HepG2 (cell line): ENCODE measurements around the gene CYTH1. TPM values are rescaled to one million over a fixed set of nuclear protein-coding genes. Genes with fewer than 3 reads are reported as not detected.

Experiments used
- ATAC-seq: fragments of 200-7000 bp; cut with Tn5 transposase; 3 replicates; pipeline ENCODE4 v1.9.1; 2020; ENCODE audit warnings: mild to moderate bottlenecking, moderate library complexity
- BruUV-seq: library from RNA; stranded (reverse); fragments of 400-500 nt; replicated peaks from 2 replicates; lab custom pipeline; 2021; lab: Mats Ljungman, UMichigan
- CTCF ChIA-PET: fragments of 300-600 bp; formaldehyde crosslinking; extraction: SDS; loops from one replicate; lab custom pipeline; 2021; ENCODE audit warnings: low total read pairs, inconsistent platforms, low intra/inter-chr PET ratio; lab: Yijun Ruan, JAX
- POLR2A ChIA-PET: fragments of 350-600 bp; sonication (Branson Sonifier 250); formaldehyde crosslinking; loops from one replicate; lab custom pipeline; 2020; ENCODE audit warnings: antibody characterized with exemption, inconsistent platforms; lab: Yijun Ruan, JAX
- DNase-seq: peaks from one replicate; pipeline ENCODE4 v3.0.0-alpha.2; 2015; ENCODE audit warnings: low spot score
- FAIRE-seq: peaks from 3 replicates; lab custom pipeline; 2011; peaks lifted over from hg19 to GRCh38; lab: Jason Lieb, UNC
- H2AFZ ChIP-seq: one replicate; pipeline ENCODE4 v1.6.1; 2011; ENCODE audit warnings: low read length, inconsistent platforms
- H3K27ac ChIP-seq: fragments of 300-600 bp; 3 replicates; pipeline ENCODE4 v1.8.0; 2011; ENCODE audit warnings: mixed run types, mild to moderate bottlenecking, mixed read lengths, low read length, inconsistent platforms; ENCODE audit not compliant: insufficient read depth; ENCODE audit errors: extremely low read length
- H3K27me3 ChIP-seq, 2 experiments: fragments of 200-600 bp in 1 of 2; 2 replicates in 1 of 2; 3 replicates in 1 of 2; pipeline versions ENCODE4 v1.6.0 to v1.8.0; 2011; ENCODE audit warnings: low read length in 2 of 2, mild to moderate bottlenecking in 2 of 2, moderate library complexity in 2 of 2, inconsistent platforms in 1 of 2; ENCODE audit not compliant: insufficient read depth in 2 of 2, control insufficient read depth in 1 of 2
- H3K36me3 ChIP-seq, 2 experiments: fragments of 200-600 bp in 1 of 2; replicated peaks in 1 of 2; 2 replicates in 1 of 2; 3 replicates in 1 of 2; pipeline versions ENCODE4 v1.5.1 to v1.8.0; 2011; ENCODE audit warnings: low read length in 2 of 2, inconsistent platforms in 1 of 2; ENCODE audit not compliant: insufficient read depth in 2 of 2, control insufficient read depth in 1 of 2
- H3K4me1 ChIP-seq: 2 replicates; pipeline ENCODE4 v1.5.1; 2012; ENCODE audit warnings: low read length, inconsistent platforms; ENCODE audit not compliant: insufficient read depth
- H3K4me2 ChIP-seq: 2 replicates; pipeline ENCODE4 v1.6.0; 2011; ENCODE audit warnings: low read depth, low read length, inconsistent platforms
- H3K4me3 ChIP-seq, 3 experiments: fragments of 200-600 bp in 1 of 3; sonication (generic), shearing (Covaris generic) in 1 of 3; replicated peaks in 1 of 3; 2 replicates each; pipeline ENCODE4 v1.5.1; 2011 to 2016; ENCODE audit warnings: low read length in 3 of 3, inconsistent platforms in 2 of 3, low read depth in 2 of 3, mild to moderate bottlenecking in 2 of 3, control low read depth in 1 of 3, mixed read lengths in 1 of 3; ENCODE audit not compliant: insufficient read depth in 1 of 3
- H3K79me2 ChIP-seq: one replicate; pipeline ENCODE4 v1.6.1; 2011; ENCODE audit warnings: low read length, inconsistent platforms; ENCODE audit not compliant: insufficient read depth
- H3K9ac ChIP-seq: 2 replicates; pipeline ENCODE4 v1.6.0; 2011; ENCODE audit warnings: mild to moderate bottlenecking, low read depth, low read length, inconsistent platforms; ENCODE audit not compliant: insufficient read depth
- H3K9me3 ChIP-seq: 2 replicates; pipeline ENCODE4 v1.5.1; 2012; ENCODE audit warnings: mild to moderate bottlenecking, low read length
- H4K20me1 ChIP-seq: 2 replicates; pipeline ENCODE4 v1.6.0; 2011; ENCODE audit warnings: inconsistent platforms, mild to moderate bottlenecking, low read length, moderate library complexity; ENCODE audit not compliant: insufficient read depth
- ATF7 ChIP-seq, 2 experiments: fragments of 450-650 bp in 1 of 2; sonication (generic) in 1 of 2; formaldehyde crosslinking in 1 of 2; IDR thresholded peaks; 2 replicates each; pipeline versions ENCODE4 v1.4.0 to v1.6.1; 2016 to 2020; ENCODE audit warnings: antibody characterized with exemption in 1 of 2, mild to moderate bottlenecking in 1 of 2, missing genetic modification reagents in 1 of 2
- CBFB ChIP-seq: sonication (generic); formaldehyde crosslinking; IDR thresholded peaks from 2 replicates; pipeline ENCODE4 v1.4.0; 2020; ENCODE audit warnings: missing genetic modification reagents
- CBX1 ChIP-seq: IDR thresholded peaks from one replicate; pipeline ENCODE4 v1.6.1; 2016; ENCODE audit warnings: antibody characterized with exemption, low read depth
- CREB1 ChIP-seq, 2 experiments: fragments of 450-650 bp in 1 of 2; IDR thresholded peaks; 2 replicates each; pipeline ENCODE4 v1.6.1; 2016 to 2017; ENCODE audit warnings: control low read depth in 1 of 2, mild to moderate bottlenecking in 1 of 2, missing compliant biosample characterization in 1 of 2, missing genetic modification characterization in 1 of 2
- FOSL2 ChIP-seq: sonication (generic); formaldehyde crosslinking; IDR thresholded peaks from 2 replicates; pipeline ENCODE4 v1.4.0; 2020; ENCODE audit warnings: missing genetic modification reagents
- GLI4 ChIP-seq: sonication (generic); formaldehyde crosslinking; IDR thresholded peaks from 2 replicates; pipeline ENCODE4 v1.5.1; 2020; ENCODE audit warnings: missing genetic modification reagents, mild to moderate bottlenecking, moderate library complexity, borderline replicate concordance
- JARID2 ChIP-seq: sonication (generic); formaldehyde crosslinking; IDR thresholded peaks from 2 replicates; pipeline ENCODE4 v1.8.1; 2023; ENCODE audit warnings: missing genetic modification reagents, inconsistent platforms; ENCODE audit not compliant: insufficient replicate concordance
- JUN ChIP-seq: sonication (generic); formaldehyde crosslinking; IDR thresholded peaks from 2 replicates; pipeline ENCODE4 v1.4.0; 2020; ENCODE audit warnings: mild to moderate bottlenecking, missing genetic modification reagents
- MEIS2 ChIP-seq: sonication (generic); formaldehyde crosslinking; IDR thresholded peaks from 2 replicates; pipeline ENCODE4 v1.9.0; 2021; ENCODE audit warnings: mild to moderate bottlenecking, missing genetic modification reagents
- MTA3 ChIP-seq: sonication (generic); formaldehyde crosslinking; IDR thresholded peaks from 2 replicates; pipeline ENCODE4 v1.4.0; 2020; ENCODE audit warnings: missing genetic modification reagents
- ZBTB21 ChIP-seq: sonication (generic); formaldehyde crosslinking; IDR thresholded peaks from 2 replicates; pipeline ENCODE4 v1.4.0; 2020; ENCODE audit warnings: missing genetic modification reagents
- ZBTB7B ChIP-seq: sonication (generic); formaldehyde crosslinking; IDR thresholded peaks from 2 replicates; pipeline ENCODE4 v1.4.0; 2020; ENCODE audit warnings: missing genetic modification reagents
- ZNF124 ChIP-seq: sonication (generic); formaldehyde crosslinking; IDR thresholded peaks from 2 replicates; pipeline ENCODE4 v1.4.0; 2020; ENCODE audit warnings: missing genetic modification reagents
- ZNF432 ChIP-seq: sonication (generic); formaldehyde crosslinking; IDR thresholded peaks from 2 replicates; pipeline ENCODE4 v1.5.0; 2020; ENCODE audit warnings: missing genetic modification reagents, mild to moderate bottlenecking, borderline replicate concordance
- ZNF446 ChIP-seq: sonication (generic); formaldehyde crosslinking; IDR thresholded peaks from 2 replicates; pipeline ENCODE4 v1.5.0; 2020; ENCODE audit warnings: mild to moderate bottlenecking, missing genetic modification reagents
- ZNF878 ChIP-seq: sonication (generic); formaldehyde crosslinking; IDR thresholded peaks from 2 replicates; pipeline ENCODE4 v1.8.1; 2023; ENCODE audit warnings: mild to moderate bottlenecking, missing genetic modification reagents, moderate library complexity
- ZSCAN30 ChIP-seq: sonication (generic); formaldehyde crosslinking; IDR thresholded peaks from 2 replicates; pipeline ENCODE4 v1.5.0; 2020; ENCODE audit warnings: mild to moderate bottlenecking, missing genetic modification reagents
- WGBS: methylation state at CpG from one replicate; pipeline ENCODE4 v1.1.6; 2017; ENCODE audit warnings: low lambda C conversion rate; 5-methylcytosine and 5-hydroxymethylcytosine counted together
- in situ Hi-C: cut with HindIII; loops from 2 replicates; pipeline ENCODE4 v1.10.0; 2017; ENCODE audit warnings: low pct_unique_long_range_greater_than_20kb; ENCODE audit not compliant: extremely low pct_ligation_motif_present
- intact Hi-C: fragments of 100-400 bp; cut with micrococcal nuclease; formaldehyde crosslinking; loops from one replicate; pipeline ENCODE4 v1.10.0; 2022; ENCODE audit not compliant: unreplicated experiment
- polyA plus RNA-seq, 8 experiments: library from polyadenylated mRNA; depleted of rRNA in 3 of 8; stranded (reverse) in 7 of 8; unstranded in 1 of 8; fragments of >200 nt; fragmentation: Illumina TruSeq in 4 of 8; extraction: Trizol in 4 of 8; gene quantifications; 2 replicates each; pipeline versions ENCODE4 v1.2.1 to v1.2.3, GENCODE V29; 2011 to 2016; ENCODE audit warnings: low read depth in 4 of 8, missing spikeins in 1 of 8, mixed read lengths in 1 of 8; ENCODE audit not compliant: insufficient read depth in 1 of 8
- total RNA-seq, 5 experiments: library from RNA; depleted of rRNA; stranded (reverse); fragments of >200 nt; fragmentation: Illumina TruSeq; extraction: Trizol; gene quantifications; 2 replicates each; pipeline ENCODE4 v1.2.3, GENCODE V29; 2016; ENCODE audit warnings: low read depth in 1 of 5
- TF ChIP-seq, protein P1 (sequence below): sonication (generic); formaldehyde crosslinking; IDR thresholded peaks from 2 replicates; pipeline ENCODE4 v1.5.0; 2020; ENCODE audit warnings: mild to moderate bottlenecking, low read depth, missing genetic modification reagents, borderline replicate concordance

Gene CYTH1
- total and polyA plus RNA-seq, 2 of the 13 experiments (the other 11 are each of a cell fraction or from before 2014, with no cell fraction given): 20.1 to 48.9 TPM

DNA sequence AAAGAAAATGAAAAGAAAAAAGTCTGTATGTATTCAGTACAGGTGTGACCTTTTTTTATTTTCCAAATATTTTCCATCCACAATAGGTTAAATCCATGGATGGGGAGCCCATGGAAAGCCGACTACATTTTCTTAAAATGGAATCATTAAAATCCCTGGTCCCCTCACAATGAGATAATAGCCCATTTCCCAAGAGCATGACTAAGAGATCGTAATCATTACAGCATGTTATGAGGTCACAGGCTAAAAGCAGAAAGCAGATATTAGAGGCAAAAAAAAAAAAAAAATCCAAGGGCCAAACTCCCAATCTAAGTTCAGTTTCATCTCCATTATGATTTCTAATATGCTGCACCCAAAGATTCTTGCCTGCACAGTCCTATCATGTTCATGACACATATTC is 44.7 kb downstream of the CYTH1 start:
- ChIA-PET POLR2A (interaction anchor here (3.2 kb wide), 1 partner anchor 10 kb away, joined by 20 read pairs; no protein-coding TSS in a partner anchor), CTCF (no interaction called here)
- H3K4me2 ChIP-seq: no peak overlapping the region
- in situ Hi-C loops: no loop called here
- no peaks in the 10 kb centered on the region for H3K27me3 ChIP-seq
- no peak overlapping the region for H3K27ac ChIP-seq
- H3K9me3 ChIP-seq: no peaks in the 10 kb centered on the region
- H3K79me2 ChIP-seq: peaks cover 78% of the 10 kb centered on the region
- H2AFZ ChIP-seq: no peak overlapping the region
- H3K36me3 ChIP-seq: peaks cover 1 to 4% of the 10 kb centered on the region in 2 experiments; a peak in 3 of 5 replicates
- peaks cover 27% of the 10 kb centered on the region for H4K20me1 ChIP-seq
- no peak overlapping the region for H3K4me3 ChIP-seq
- FAIRE-seq (no peak), DNase-seq (no peak), ATAC-seq (no peak)
- H3K9ac ChIP-seq: no peak overlapping the region
- TF ChIP-seq ZSCAN30 (no peak), CBFB (CRISPR knock-in tag) (no peak), MTA3 (no peak), GLI4 (CRISPR knock-in tag) (no peak), ZNF124 (CRISPR knock-in tag) (no peak), FOSL2 (CRISPR knock-in tag) (0 out of 2 replicates have a peak, but pooled peaks have one; percentile 8), ZNF432 (no peak), JARID2 (no peak), ZNF446 (CRISPR knock-in tag) (no peak), JUN (CRISPR knock-in tag) (no peak), MEIS2 (CRISPR knock-in tag) (no peak), ZBTB7B (CRISPR knock-in tag) (no peak), CREB1 (IDR thresholded peaks at IDR 0.05) (peak; percentile 54), CREB1 (CRISPR knock-in tag; IDR thresholded peaks at IDR 0.05) (0 out of 2 replicates have a peak, but pooled peaks have one; percentile 25), CBX1 (no peak), ZBTB21 (CRISPR knock-in tag) (peak; percentile 76), ZNF878 (CRISPR knock-in tag) (no peak), ATF7 (IDR thresholded peaks at IDR 0.05) (peak; percentile 57), ATF7 (CRISPR knock-in tag; IDR thresholded peaks at IDR 0.05) (no peak)
- TF ChIP-seq, protein P1, sequence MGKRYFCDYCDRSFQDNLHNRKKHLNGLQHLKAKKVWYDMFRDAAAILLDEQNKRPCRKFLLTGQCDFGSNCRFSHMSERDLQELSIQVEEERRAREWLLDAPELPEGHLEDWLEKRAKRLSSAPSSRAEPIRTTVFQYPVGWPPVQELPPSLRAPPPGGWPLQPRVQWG (CRISPR knock-in tag): no peak
- H3K4me1 ChIP-seq: peaks cover 66% of the 10 kb centered on the region
- BruUV-seq: no TSS peak
- intact Hi-C loops: no loop called here
- WGBS: 83% methylated on average over 2 of the region's 2 CpGs
